ENCODE data around the gene NR6A1.

The NR6A1 gene

DNA sequence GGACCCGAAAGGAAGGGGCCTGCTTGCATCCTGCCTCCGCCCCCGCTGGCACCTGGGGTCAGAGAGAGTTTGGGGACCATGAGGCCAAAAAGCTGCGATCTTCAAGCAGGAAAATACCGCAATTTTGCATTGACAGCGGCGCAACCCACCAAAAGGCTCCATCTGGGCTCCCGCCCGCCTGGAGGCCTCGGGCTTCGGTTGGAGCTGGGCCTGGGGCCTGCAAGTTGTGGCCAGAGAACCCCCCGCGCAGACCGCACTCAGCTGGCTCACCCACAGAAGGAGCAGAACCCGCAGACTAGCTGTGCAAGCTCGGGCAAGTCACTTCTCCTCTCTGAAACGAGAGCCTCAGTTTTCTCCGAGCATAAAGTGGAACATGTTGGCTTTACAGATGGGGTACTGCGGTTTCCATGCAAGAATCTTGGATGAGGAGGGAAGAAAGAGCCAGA, 265.2 kb downstream of the NR6A1 start:
- H4K8ac ChIP-seq (ENCODE audit: low read length) = no peak overlapping the region
- peaks cover 14% of the 10 kb centered on the region for H3K4me1 ChIP-seq (ENCODE audit: control insufficient read depth, insufficient read depth, low read depth, low read length)
- H3K4me2 ChIP-seq (ENCODE audit: low read length, poor library complexity, severe bottlenecking) = no peak overlapping the region
- no peak overlapping the region for H3K27ac ChIP-seq (ENCODE audit: low read length, poor library complexity, severe bottlenecking)
- H3K4ac ChIP-seq (ENCODE audit: low read depth in 1 of 2, low read length in 2 of 2) = no peak overlapping the region
- H3K36me3 ChIP-seq (ENCODE audit: control insufficient read depth in 1 of 2, insufficient read depth in 2 of 2, low read depth in 1 of 2, low read length in 2 of 2) = no peaks in the 10 kb centered on the region
- H2BK5ac ChIP-seq (ENCODE audit: low read depth, low read length, poor library complexity, severe bottlenecking) = no peak overlapping the region
- H3K9me3 ChIP-seq (ENCODE audit: control insufficient read depth, low read length) = no peaks in the 10 kb centered on the region
- no peak overlapping the region for H3K14ac ChIP-seq (ENCODE audit: low read length in 2 of 2)
- H3K4me3 ChIP-seq (ENCODE audit: insufficient read depth in 1 of 2, low read depth in 1 of 2, low read length in 2 of 2) = no peak overlapping the region
- no peak overlapping the region for H2BK12ac ChIP-seq (ENCODE audit: low read length in 2 of 2)
- no peak for DNase-seq
- 91% methylated on average over 19 of the region's 19 CpGs for WGBS
- no peak overlapping the region for H2AFZ ChIP-seq (ENCODE audit: low read depth, low read length)
- H3K79me1 ChIP-seq (replicated peaks; ENCODE audit: low read length, poor library complexity, severe bottlenecking) = no peaks in the 10 kb centered on the region
- no peak overlapping the region for H3K23ac ChIP-seq (ENCODE audit: low read length in 2 of 2)
- H4K91ac ChIP-seq (ENCODE audit: low read length) = no peak overlapping the region
- no peak overlapping the region for H2BK120ac ChIP-seq (ENCODE audit: low read depth, low read length)
- no peak overlapping the region for H2AK5ac ChIP-seq (ENCODE audit: low read length, severe bottlenecking)
- peaks cover 53 to 60% of the 10 kb centered on the region in 2 experiments for H3K27me3 ChIP-seq (ENCODE audit: control insufficient read depth in 1 of 2, insufficient read depth in 1 of 2, low read length in 2 of 2)
- no peak overlapping the region for H3K9ac ChIP-seq (ENCODE audit: low read length)
- H2BK15ac ChIP-seq (ENCODE audit: low read depth, poor library complexity, severe bottlenecking) = no peak overlapping the region
- H3K18ac ChIP-seq (ENCODE audit: low read depth in 1 of 2, low read length in 2 of 2) = no peak overlapping the region

DNA sequence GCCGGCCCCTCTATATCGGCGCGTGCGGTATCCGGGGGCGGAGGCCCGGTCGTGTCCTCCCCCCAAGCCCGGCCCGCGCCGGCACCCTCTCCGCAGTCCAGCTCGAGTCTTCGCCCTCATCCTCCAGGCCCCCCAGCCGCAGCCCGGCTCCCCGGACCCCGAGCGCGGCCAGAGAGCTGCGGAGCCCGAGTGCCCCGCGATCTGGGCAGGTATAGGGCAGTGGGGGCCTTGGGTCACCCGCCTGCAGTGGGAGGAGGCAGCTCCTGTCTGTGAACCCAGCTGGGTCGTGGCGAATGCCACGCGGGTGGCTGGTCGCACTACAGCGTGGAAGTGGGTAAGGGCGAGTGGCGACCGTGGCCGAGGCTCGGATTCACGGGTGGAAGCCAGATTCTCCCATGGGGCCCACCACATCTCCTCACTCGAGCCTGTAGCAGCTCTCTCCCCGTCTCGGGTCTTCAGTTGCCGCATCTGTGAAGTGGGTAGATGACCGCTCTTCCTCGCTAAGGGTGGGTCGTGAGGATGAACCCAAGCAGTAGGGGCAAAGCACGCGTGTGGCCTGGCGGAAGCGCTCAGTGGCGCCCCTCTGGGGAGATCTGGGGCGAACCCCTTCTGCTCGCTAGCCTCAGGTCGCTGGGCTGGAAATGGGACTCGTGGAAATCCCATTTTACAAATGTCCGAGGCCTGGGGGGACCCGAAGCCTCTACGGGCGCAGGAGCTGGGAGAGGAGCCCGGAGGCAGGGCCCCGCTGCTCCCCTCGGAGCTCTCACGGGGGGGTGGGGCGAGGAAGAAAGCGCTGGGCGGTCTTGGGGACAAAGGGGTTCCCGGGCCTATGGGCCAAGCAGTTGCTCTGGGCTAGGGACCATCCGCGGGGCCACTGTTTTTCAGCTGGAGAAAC, 265.9 kb downstream of the NR6A1 start:
- no peaks in the 10 kb centered on the region for H3K79me1 ChIP-seq (replicated peaks; ENCODE audit: low read length, poor library complexity, severe bottlenecking)
- no peak overlapping the region for H2AK5ac ChIP-seq (ENCODE audit: low read length, severe bottlenecking)
- no peak overlapping the region for H2AFZ ChIP-seq (ENCODE audit: low read depth, low read length)
- H3K9ac ChIP-seq (ENCODE audit: low read length) = no peak overlapping the region
- no peak overlapping the region for H3K14ac ChIP-seq (ENCODE audit: low read length in 2 of 2)
- H3K36me3 ChIP-seq (ENCODE audit: control insufficient read depth in 1 of 2, insufficient read depth in 2 of 2, low read depth in 1 of 2, low read length in 2 of 2) = no peaks in the 10 kb centered on the region
- no peak overlapping the region for H2BK5ac ChIP-seq (ENCODE audit: low read depth, low read length, poor library complexity, severe bottlenecking)
- H3K4me1 ChIP-seq (ENCODE audit: control insufficient read depth, insufficient read depth, low read depth, low read length) = peaks cover 14% of the 10 kb centered on the region
- H3K23ac ChIP-seq (ENCODE audit: low read length in 2 of 2) = no peak overlapping the region
- H3K27me3 ChIP-seq (ENCODE audit: control insufficient read depth in 1 of 2, insufficient read depth in 1 of 2, low read length in 2 of 2) = peaks cover 59 to 61% of the 10 kb centered on the region in 2 experiments
- H3K18ac ChIP-seq (ENCODE audit: low read depth in 1 of 2, low read length in 2 of 2) = no peak overlapping the region
- 38% methylated on average over 62 of the region's 69 CpGs for WGBS
- H2BK12ac ChIP-seq (ENCODE audit: low read length in 2 of 2) = peak overlapping the region in 1 of 2 experiments; percentile 23
- H4K91ac ChIP-seq (ENCODE audit: low read length) = no peak overlapping the region
- H3K4me3 ChIP-seq (ENCODE audit: insufficient read depth in 1 of 2, low read depth in 1 of 2, low read length in 2 of 2) = no peak overlapping the region
- no peak for DNase-seq
- H2BK120ac ChIP-seq (ENCODE audit: low read depth, low read length) = no peak overlapping the region
- no peak overlapping the region for H3K27ac ChIP-seq (ENCODE audit: low read length, poor library complexity, severe bottlenecking)
- H4K8ac ChIP-seq (ENCODE audit: low read length) = no peak overlapping the region
- H3K4ac ChIP-seq (ENCODE audit: low read depth in 1 of 2, low read length in 2 of 2) = no peak overlapping the region
- H3K9me3 ChIP-seq (ENCODE audit: control insufficient read depth, low read length) = no peaks in the 10 kb centered on the region
- no peak overlapping the region for H3K4me2 ChIP-seq (ENCODE audit: low read length, poor library complexity, severe bottlenecking)
- H2BK15ac ChIP-seq (ENCODE audit: low read depth, poor library complexity, severe bottlenecking) = peak overlapping the region; percentile 26

DNA sequence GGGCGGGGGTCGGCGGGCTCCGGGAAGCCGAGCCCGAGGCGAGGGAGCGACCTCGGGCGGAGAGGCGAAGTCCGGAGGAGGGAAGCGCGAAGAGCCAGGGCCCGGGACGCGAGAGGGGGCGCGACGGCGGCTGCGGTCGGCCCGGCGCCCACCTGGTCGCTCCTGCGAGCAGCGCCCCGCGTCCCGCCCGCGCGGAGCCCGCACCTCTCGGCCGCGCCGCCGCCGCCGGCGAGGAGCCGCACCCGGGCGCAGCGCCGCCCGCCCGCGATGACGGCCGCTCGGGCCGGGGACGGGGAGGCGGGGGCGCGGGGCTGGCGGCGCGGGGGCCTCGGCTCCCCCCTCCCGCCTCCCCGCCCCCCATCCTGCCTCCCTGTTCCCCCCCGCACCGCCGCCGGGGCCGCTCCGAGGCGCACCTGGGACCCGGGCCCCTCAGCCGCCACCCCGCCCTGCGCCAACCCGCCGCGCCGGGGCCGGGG, 266.5 kb downstream of the NR6A1 start:
- no peaks in the 10 kb centered on the region for H3K9me3 ChIP-seq (ENCODE audit: control insufficient read depth, low read length)
- no peaks in the 10 kb centered on the region for H3K79me1 ChIP-seq (replicated peaks; ENCODE audit: low read length, poor library complexity, severe bottlenecking)
- no CpG with 5 or more reads among the region's 81 CpGs for WGBS
- H3K23ac ChIP-seq (ENCODE audit: low read length in 2 of 2) = peak overlapping the region in 1 of 2 experiments; percentile 25
- no peak overlapping the region for H3K4me3 ChIP-seq (ENCODE audit: insufficient read depth in 1 of 2, low read depth in 1 of 2, low read length in 2 of 2)
- H3K27ac ChIP-seq (ENCODE audit: low read length, poor library complexity, severe bottlenecking) = no peak overlapping the region
- H3K4ac ChIP-seq (ENCODE audit: low read depth in 1 of 2, low read length in 2 of 2) = no peak overlapping the region
- no peak for DNase-seq
- H4K91ac ChIP-seq (ENCODE audit: low read length) = no peak overlapping the region
- no peak overlapping the region for H3K18ac ChIP-seq (ENCODE audit: low read depth in 1 of 2, low read length in 2 of 2)
- no peak overlapping the region for H2AFZ ChIP-seq (ENCODE audit: low read depth, low read length)
- no peak overlapping the region for H2AK5ac ChIP-seq (ENCODE audit: low read length, severe bottlenecking)
- no peak overlapping the region for H2BK15ac ChIP-seq (ENCODE audit: low read depth, poor library complexity, severe bottlenecking)
- H3K27me3 ChIP-seq (ENCODE audit: control insufficient read depth in 1 of 2, insufficient read depth in 1 of 2, low read length in 2 of 2) = peaks cover 66 to 68% of the 10 kb centered on the region in 2 experiments
- no peak overlapping the region for H2BK12ac ChIP-seq (ENCODE audit: low read length in 2 of 2)
- no peak overlapping the region for H3K9ac ChIP-seq (ENCODE audit: low read length)
- H4K8ac ChIP-seq (ENCODE audit: low read length) = no peak overlapping the region
- H3K14ac ChIP-seq (ENCODE audit: low read length in 2 of 2) = no peak overlapping the region
- H3K4me2 ChIP-seq (ENCODE audit: low read length, poor library complexity, severe bottlenecking) = peak overlapping the region; percentile 33
- no peak overlapping the region for H2BK5ac ChIP-seq (ENCODE audit: low read depth, low read length, poor library complexity, severe bottlenecking)
- peaks cover 14% of the 10 kb centered on the region for H3K4me1 ChIP-seq (ENCODE audit: control insufficient read depth, insufficient read depth, low read depth, low read length)
- H2BK120ac ChIP-seq (ENCODE audit: low read depth, low read length) = no peak overlapping the region
- H3K36me3 ChIP-seq (ENCODE audit: control insufficient read depth in 1 of 2, insufficient read depth in 2 of 2, low read depth in 1 of 2, low read length in 2 of 2) = no peaks in the 10 kb centered on the region

DNA sequence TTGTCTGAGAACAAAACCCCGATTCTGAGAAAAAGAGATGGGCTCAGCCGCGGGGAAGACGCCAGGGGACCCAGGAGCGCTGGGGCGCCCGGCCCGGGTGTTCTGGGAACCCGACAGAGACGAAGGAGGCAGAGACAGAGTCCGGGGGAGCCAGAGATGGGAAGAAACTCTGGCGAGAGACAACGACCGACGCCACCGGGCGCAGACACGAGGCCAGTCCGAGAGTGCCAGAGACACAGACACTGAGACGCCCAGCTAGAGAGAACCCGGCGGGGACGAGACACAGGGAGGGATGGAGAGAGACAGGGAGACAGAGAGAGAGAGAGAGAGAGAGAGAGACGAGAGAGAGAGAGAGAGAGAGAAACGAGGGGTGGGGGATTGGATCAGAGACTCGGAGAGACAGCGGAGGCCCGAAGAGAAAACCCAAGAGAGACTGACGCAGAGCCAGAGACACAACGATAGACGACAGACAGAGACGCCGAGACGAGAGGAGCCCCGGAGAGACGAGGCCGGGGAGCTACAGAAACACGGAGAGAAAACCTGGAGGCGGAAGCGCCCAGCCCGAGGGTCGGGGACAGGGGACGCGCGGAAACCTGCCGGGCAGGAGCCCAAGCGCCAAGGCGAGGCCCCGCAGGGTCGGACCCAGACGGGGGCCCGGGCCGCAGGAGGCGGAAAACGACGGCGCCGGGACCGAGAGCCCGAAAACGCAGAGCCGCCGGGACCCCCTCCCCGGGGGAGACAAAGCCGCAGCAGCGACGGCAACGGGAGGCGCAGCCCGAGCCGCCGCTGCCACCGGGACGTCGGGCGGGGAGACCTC, 267.2 kb downstream of the NR6A1 start:
- Histone ChIP-seq H4K91ac (ENCODE audit: low read length) (no peak overlapping the region), H3K14ac (ENCODE audit: low read length in 2 of 2) (no peak overlapping the region)
- WGBS = 4% methylated on average over 63 of the region's 76 CpGs

More for the DNA sequence above, 267.2 kb downstream of the NR6A1 start:
- no peak overlapping the region for H2BK120ac ChIP-seq (ENCODE audit: low read depth, low read length)
- H2BK5ac ChIP-seq (ENCODE audit: low read depth, low read length, poor library complexity, severe bottlenecking) = no peak overlapping the region
- H4K8ac ChIP-seq (ENCODE audit: low read length) = no peak overlapping the region
- no peak overlapping the region for H2AFZ ChIP-seq (ENCODE audit: low read depth, low read length)
- no peak overlapping the region for H2BK15ac ChIP-seq (ENCODE audit: low read depth, poor library complexity, severe bottlenecking)
- H3K4me2 ChIP-seq (ENCODE audit: low read length, poor library complexity, severe bottlenecking) = peak overlapping the region; percentile 33
- no peak overlapping the region for H3K9ac ChIP-seq (ENCODE audit: low read length)
- no peak overlapping the region for H2BK12ac ChIP-seq (ENCODE audit: low read length in 2 of 2)
- H3K18ac ChIP-seq (ENCODE audit: low read depth in 1 of 2, low read length in 2 of 2) = no peak overlapping the region
- no peaks in the 10 kb centered on the region for H3K9me3 ChIP-seq (ENCODE audit: control insufficient read depth, low read length)
- H3K36me3 ChIP-seq (ENCODE audit: control insufficient read depth in 1 of 2, insufficient read depth in 2 of 2, low read depth in 1 of 2, low read length in 2 of 2) = no peaks in the 10 kb centered on the region
- H2AK5ac ChIP-seq (ENCODE audit: low read length, severe bottlenecking) = no peak overlapping the region
- no peak overlapping the region for H3K27ac ChIP-seq (ENCODE audit: low read length, poor library complexity, severe bottlenecking)
- DNase-seq = peak; percentile 27
- peaks cover 73 to 74% of the 10 kb centered on the region in 2 experiments for H3K27me3 ChIP-seq (ENCODE audit: control insufficient read depth in 1 of 2, insufficient read depth in 1 of 2, low read length in 2 of 2)
- H3K23ac ChIP-seq (ENCODE audit: low read length in 2 of 2) = peak overlapping the region in 1 of 2 experiments; percentile 25
- H3K79me1 ChIP-seq (replicated peaks; ENCODE audit: low read length, poor library complexity, severe bottlenecking) = no peaks in the 10 kb centered on the region
- H3K4ac ChIP-seq (ENCODE audit: low read depth in 1 of 2, low read length in 2 of 2) = no peak overlapping the region
- H3K4me3 ChIP-seq (ENCODE audit: insufficient read depth in 1 of 2, low read depth in 1 of 2, low read length in 2 of 2) = no peak overlapping the region
- H3K4me1 ChIP-seq (ENCODE audit: control insufficient read depth, insufficient read depth, low read depth, low read length) = peaks cover 14% of the 10 kb centered on the region
